Measurements from ENCODE around the gene PLCB1.

PLCB1 gene

DNA sequence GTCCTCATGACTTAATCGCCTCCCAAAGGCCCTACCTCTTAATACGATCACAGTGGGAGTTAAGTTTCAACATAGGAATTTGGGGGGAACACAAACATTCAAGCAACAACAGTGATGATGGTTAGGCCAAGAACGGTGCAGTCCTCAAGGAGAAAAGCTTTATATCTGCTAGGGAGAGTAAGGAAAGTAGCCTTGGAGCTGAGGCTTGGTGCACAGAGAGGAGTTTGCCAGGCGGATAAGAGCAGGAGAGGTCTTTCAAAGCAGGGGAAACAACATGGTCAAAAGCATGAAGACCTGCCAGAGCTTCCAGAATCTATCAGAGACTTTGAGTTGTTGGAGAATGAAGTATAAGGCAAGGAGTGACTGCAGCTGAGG is 119.1 kb downstream of the PLCB1 start:
- H3K27ac Mint-ChIP-seq = no peak overlapping the region
- no peaks in the 10 kb centered on the region for H3K4me1 Mint-ChIP-seq (ENCODE audit: low read depth)
- H3K27me3 Mint-ChIP-seq = no peaks in the 10 kb centered on the region
- H3K4me3 Mint-ChIP-seq = no peak overlapping the region
- no peaks in the 10 kb centered on the region for H3K9me3 Mint-ChIP-seq (ENCODE audit: low read depth)
- H3K36me3 Mint-ChIP-seq = no peaks in the 10 kb centered on the region

- Mint-ChIP-seq H3K27ac (no peak overlapping the region), H3K27me3 (no peaks in the 10 kb centered on the region), H3K4me3 (no peak overlapping the region), H3K36me3 (no peaks in the 10 kb centered on the region), H3K9me3 (ENCODE audit: low read depth) (no peaks in the 10 kb centered on the region), H3K4me1 (ENCODE audit: low read depth) (no peaks in the 10 kb centered on the region)
Observed at GRCh38 chr20:8254911-8255582, 123.0 kb downstream of the PLCB1 start.

DNA sequence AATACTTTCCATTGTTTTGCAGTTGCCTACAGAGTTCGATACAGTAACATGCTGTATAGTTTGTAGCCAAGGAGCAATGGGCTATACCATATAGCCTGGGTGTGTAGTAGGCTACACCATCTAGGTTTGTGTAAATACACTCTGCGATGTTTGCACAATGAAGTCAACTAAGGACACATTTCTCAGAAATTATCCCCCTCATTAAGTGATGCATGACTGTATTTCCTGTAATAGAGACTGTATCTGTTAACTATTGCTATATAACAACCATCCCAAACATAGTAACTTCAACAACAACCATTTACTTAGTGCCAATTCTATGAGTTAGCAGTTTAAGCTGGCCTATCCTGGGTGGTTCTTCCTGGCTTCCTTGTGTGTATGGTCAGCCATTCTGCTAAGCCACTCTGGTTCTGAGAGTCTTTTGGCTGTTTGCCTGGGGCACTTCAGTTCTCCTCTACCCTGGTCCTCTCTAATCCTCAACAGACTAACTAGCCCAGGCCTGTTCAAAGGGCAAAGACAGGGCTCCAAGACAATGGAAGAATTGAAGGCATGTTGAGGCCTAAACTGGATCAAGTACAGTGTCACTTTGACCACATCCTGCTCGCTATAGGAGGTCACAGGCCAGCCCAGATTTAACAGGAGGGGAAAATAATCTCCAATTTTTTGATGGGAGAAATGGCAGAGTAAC is 124.0 kb downstream of the PLCB1 start:
- Mint-ChIP-seq H3K27ac (no peak overlapping the region), H3K4me3 (no peak overlapping the region), H3K36me3 (no peaks in the 10 kb centered on the region), H3K27me3 (no peaks in the 10 kb centered on the region), H3K9me3 (ENCODE audit: low read depth) (no peaks in the 10 kb centered on the region), H3K4me1 (ENCODE audit: low read depth) (no peaks in the 10 kb centered on the region)

- no peaks in the 10 kb centered on the region for H3K9me3 Mint-ChIP-seq (ENCODE audit: low read depth)
- no peak overlapping the region for H3K27ac Mint-ChIP-seq
- H3K36me3 Mint-ChIP-seq = no peaks in the 10 kb centered on the region
- no peak overlapping the region for H3K4me3 Mint-ChIP-seq
- no peaks in the 10 kb centered on the region for H3K4me1 Mint-ChIP-seq (ENCODE audit: low read depth)
- no peaks in the 10 kb centered on the region for H3K27me3 Mint-ChIP-seq
Observed at GRCh38 chr20:8260837-8261251, 128.8 kb downstream of the PLCB1 start.

- Mint-ChIP-seq H3K4me1 (ENCODE audit: low read depth) (no peaks in the 10 kb centered on the region), H3K36me3 (no peaks in the 10 kb centered on the region), H3K4me3 (no peak overlapping the region), H3K27ac (no peak overlapping the region), H3K27me3 (no peaks in the 10 kb centered on the region), H3K9me3 (ENCODE audit: low read depth) (no peaks in the 10 kb centered on the region)
Observed at GRCh38 chr20:8262721-8263120, 130.7 kb downstream of the PLCB1 start.

GRCh38 chr20:8265588-8265987 is 133.5 kb downstream of the PLCB1 start:
- H3K9me3 Mint-ChIP-seq (ENCODE audit: low read depth) = no peaks in the 10 kb centered on the region
- no peaks in the 10 kb centered on the region for H3K27me3 Mint-ChIP-seq
- H3K36me3 Mint-ChIP-seq = no peaks in the 10 kb centered on the region
- no peaks in the 10 kb centered on the region for H3K4me1 Mint-ChIP-seq (ENCODE audit: low read depth)
- no peak overlapping the region for H3K27ac Mint-ChIP-seq
- H3K4me3 Mint-ChIP-seq = no peak overlapping the region

DNA sequence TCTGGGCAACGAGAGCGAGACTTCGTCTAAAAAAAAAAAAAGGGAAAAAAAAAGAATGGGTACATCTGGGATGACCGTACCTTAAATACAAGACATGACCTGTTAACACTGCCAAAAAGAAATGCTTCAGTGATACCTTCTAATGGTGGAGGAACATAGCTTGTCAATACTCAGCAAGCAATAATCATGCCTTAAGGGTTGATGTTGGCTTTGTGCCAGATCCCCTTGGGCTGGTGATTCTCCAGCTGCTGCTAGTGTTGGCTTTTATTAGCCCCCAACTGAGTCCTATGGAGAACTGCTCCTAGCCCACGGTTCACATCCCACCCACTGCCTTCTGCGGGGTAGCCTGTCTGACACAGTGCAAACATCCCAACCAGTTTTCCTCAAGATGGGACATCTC is 134.9 kb downstream of the PLCB1 start:
- peaks cover 2% of the 10 kb centered on the region for H3K4me1 Mint-ChIP-seq (ENCODE audit: low read depth)
- H3K4me3 Mint-ChIP-seq = no peak overlapping the region
- H3K9me3 Mint-ChIP-seq (ENCODE audit: low read depth) = no peaks in the 10 kb centered on the region
- H3K36me3 Mint-ChIP-seq = no peaks in the 10 kb centered on the region
- no peak overlapping the region for H3K27ac Mint-ChIP-seq
- H3K27me3 Mint-ChIP-seq = no peaks in the 10 kb centered on the region

DNA sequence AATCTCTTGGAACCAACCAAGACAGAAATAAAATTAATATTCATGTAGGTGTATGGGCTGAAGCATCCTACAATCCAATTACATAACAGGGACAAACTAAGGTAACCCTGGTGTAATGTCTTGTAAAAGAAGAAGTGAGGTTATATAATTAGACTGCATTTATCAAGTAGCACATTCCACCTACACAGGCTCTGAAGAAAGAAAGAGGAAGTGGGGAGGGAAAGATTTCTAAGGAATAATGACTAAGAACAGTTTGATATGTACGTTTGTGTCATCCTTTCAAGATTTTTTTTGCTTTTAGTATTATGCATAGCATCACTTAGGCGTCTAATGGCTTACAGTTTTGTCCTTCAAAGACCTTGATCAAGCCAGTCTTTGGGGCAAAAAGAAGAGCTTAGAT is 139.7 kb downstream of the PLCB1 start:
- Mint-ChIP-seq H3K9me3 (ENCODE audit: low read depth) (no peaks in the 10 kb centered on the region), H3K4me1 (ENCODE audit: low read depth) (peaks cover 2% of the 10 kb centered on the region)

GRCh38 chr20:8272766-8273165 is 140.7 kb downstream of the PLCB1 start:
- H3K4me3 Mint-ChIP-seq = no peak overlapping the region
- no peaks in the 10 kb centered on the region for H3K27me3 Mint-ChIP-seq
- no peak overlapping the region for H3K27ac Mint-ChIP-seq
- H3K36me3 Mint-ChIP-seq = no peaks in the 10 kb centered on the region
- H3K4me1 Mint-ChIP-seq (ENCODE audit: low read depth) = peaks cover 2% of the 10 kb centered on the region
- H3K9me3 Mint-ChIP-seq (ENCODE audit: low read depth) = no peaks in the 10 kb centered on the region

More for the DNA sequence above, 139.7 kb downstream of the PLCB1 start:
- Mint-ChIP-seq H3K36me3 (no peaks in the 10 kb centered on the region), H3K27ac (no peak overlapping the region), H3K27me3 (no peaks in the 10 kb centered on the region), H3K4me3 (no peak overlapping the region)

GRCh38 chr20:8284902-8285301 is 152.8 kb downstream of the PLCB1 start:
- Mint-ChIP-seq H3K36me3 (no peaks in the 10 kb centered on the region), H3K27me3 (no peaks in the 10 kb centered on the region), H3K4me1 (ENCODE audit: low read depth) (no peaks in the 10 kb centered on the region), H3K4me3 (no peak overlapping the region), H3K9me3 (ENCODE audit: low read depth) (no peaks in the 10 kb centered on the region), H3K27ac (no peak overlapping the region)

GRCh38 chr20:8287340-8287739 is 155.3 kb downstream of the PLCB1 start:
- Mint-ChIP-seq H3K4me3 (no peak overlapping the region), H3K36me3 (no peaks in the 10 kb centered on the region), H3K4me1 (ENCODE audit: low read depth) (no peaks in the 10 kb centered on the region), H3K27ac (no peak overlapping the region), H3K27me3 (no peaks in the 10 kb centered on the region), H3K9me3 (ENCODE audit: low read depth) (no peaks in the 10 kb centered on the region)

GRCh38 chr20:8291200-8291599 is 159.1 kb downstream of the PLCB1 start:
- H3K4me1 Mint-ChIP-seq (ENCODE audit: low read depth) = no peaks in the 10 kb centered on the region
- H3K27ac Mint-ChIP-seq = no peak overlapping the region
- no peaks in the 10 kb centered on the region for H3K27me3 Mint-ChIP-seq
- H3K36me3 Mint-ChIP-seq = no peaks in the 10 kb centered on the region
- H3K4me3 Mint-ChIP-seq = no peak overlapping the region
- H3K9me3 Mint-ChIP-seq (ENCODE audit: low read depth) = no peaks in the 10 kb centered on the region

DNA sequence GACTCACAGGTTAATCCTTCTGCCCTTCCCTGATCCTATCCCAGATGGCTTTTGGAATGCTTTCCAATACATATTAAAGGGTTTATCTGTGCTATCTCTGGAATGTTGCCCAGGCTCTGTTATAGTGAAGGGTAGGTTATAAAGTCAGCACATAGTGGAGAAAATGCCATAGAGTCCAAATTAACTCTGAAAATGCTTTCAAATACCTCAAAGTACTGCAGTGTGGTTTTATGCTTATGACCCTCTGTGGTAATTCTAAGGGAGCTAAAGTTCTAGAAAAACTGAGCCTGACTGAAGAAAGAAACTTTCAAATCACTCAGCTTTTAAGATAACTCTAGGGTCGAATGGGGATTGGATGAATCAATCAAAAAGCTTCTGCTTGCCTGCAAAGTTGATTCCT is 159.8 kb downstream of the PLCB1 start:
- Mint-ChIP-seq H3K9me3 (ENCODE audit: low read depth) (no peaks in the 10 kb centered on the region), H3K36me3 (no peaks in the 10 kb centered on the region), H3K4me1 (ENCODE audit: low read depth) (no peaks in the 10 kb centered on the region), H3K27ac (no peak overlapping the region), H3K4me3 (no peak overlapping the region), H3K27me3 (no peaks in the 10 kb centered on the region)

GRCh38 chr20:8292793-8293192 is 160.7 kb downstream of the PLCB1 start:
- Mint-ChIP-seq H3K4me3 (no peak overlapping the region), H3K27me3 (no peaks in the 10 kb centered on the region), H3K4me1 (ENCODE audit: low read depth) (no peaks in the 10 kb centered on the region), H3K9me3 (ENCODE audit: low read depth) (no peaks in the 10 kb centered on the region), H3K36me3 (no peaks in the 10 kb centered on the region), H3K27ac (no peak overlapping the region)

DNA sequence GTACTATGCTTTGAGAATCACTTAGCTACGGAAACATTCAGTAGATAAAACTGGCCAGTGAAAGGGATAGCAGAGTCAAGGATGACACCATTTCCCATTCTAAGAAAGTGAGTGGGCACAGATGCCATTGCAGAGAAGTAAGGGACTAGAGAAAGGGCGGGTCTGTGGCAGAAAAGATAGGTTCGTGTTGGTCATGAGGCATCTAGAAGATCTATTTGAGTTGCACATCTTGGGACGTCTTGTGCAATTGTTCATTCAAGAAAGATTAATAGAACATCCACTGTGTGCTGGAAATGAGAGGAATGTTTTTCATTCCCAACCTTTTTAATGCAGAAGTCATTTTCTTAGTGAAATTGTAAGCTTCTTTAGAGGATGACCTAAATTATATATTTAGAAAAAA is 161.7 kb downstream of the PLCB1 start:
- Mint-ChIP-seq H3K9me3 (ENCODE audit: low read depth) (no peaks in the 10 kb centered on the region), H3K27me3 (no peaks in the 10 kb centered on the region), H3K36me3 (no peaks in the 10 kb centered on the region), H3K27ac (no peak overlapping the region), H3K4me3 (no peak overlapping the region), H3K4me1 (ENCODE audit: low read depth) (no peaks in the 10 kb centered on the region)

- no peaks in the 10 kb centered on the region for H3K36me3 Mint-ChIP-seq
- no peaks in the 10 kb centered on the region for H3K9me3 Mint-ChIP-seq (ENCODE audit: low read depth)
- no peaks in the 10 kb centered on the region for H3K4me1 Mint-ChIP-seq (ENCODE audit: low read depth)
- H3K4me3 Mint-ChIP-seq = no peak overlapping the region
- H3K27ac Mint-ChIP-seq = no peak overlapping the region
- peaks cover 5% of the 10 kb centered on the region for H3K27me3 Mint-ChIP-seq
Observed at GRCh38 chr20:8296536-8296935, 164.5 kb downstream of the PLCB1 start.

Measured in activated naive CD8-positive, alpha-beta T cell (primary cell).